Mucosa of descending colon (tissue), 3 donors: Measurements from ENCODE around the gene OGDHL. TPM values are rescaled to one million over a fixed set of nuclear protein-coding genes. Genes with fewer than 3 reads are reported as not detected.

Source experiments
- ATAC-seq: fragments of 200-7000 bp; cut with Tn5 transposase; one replicate; pipeline ENCODE4 v1.9.1; 2020; ENCODE audit warnings: mild to moderate bottlenecking, moderate library complexity
- DNase-seq, 3 donors: peaks; one replicate each; pipeline ENCODE4 v3.0.0-alpha.2; 2020
- H3K36me3 ChIP-seq: fragments of 200-600 bp; one replicate; pipeline ENCODE4 v1.8.0; 2021; ENCODE audit warnings: low read depth, mild to moderate bottlenecking
- H3K4me1 ChIP-seq: fragments of 200-600 bp; one replicate; pipeline ENCODE4 v1.8.0; 2021; ENCODE audit warnings: low read depth, mild to moderate bottlenecking
- H3K4me3 ChIP-seq: fragments of 200-600 bp; one replicate; pipeline ENCODE4 v1.8.0; 2021; ENCODE audit warnings: mild to moderate bottlenecking
- H3K9me3 ChIP-seq: fragments of 200-600 bp; one replicate; pipeline ENCODE4 v1.8.0; 2021; ENCODE audit warnings: mild to moderate bottlenecking
- intact Hi-C, 2 donors: fragments of 100-400 bp; cut with DNase I in 1 of 2; cut with micrococcal nuclease in 1 of 2; formaldehyde crosslinking; loops; one replicate each; pipeline versions ENCODE4 v1.11.0 to v1.11.1; 2022; cut with DNase I, micrococcal nuclease
- total RNA-seq, 3 donors: library from RNA; stranded (reverse); fragmentation: NEBNext Ultra II Directional in 2 of 3; extraction: Animal tissue kit (Norgen Biotek cat#: 25700) in 2 of 3; gene quantifications; one replicate each; pipeline versions ENCODE4 v1.2.1 to v1.2.4, GENCODE V29; 2021 to 2023
- TF ChIP-seq, protein P1 (sequence below): fragments of 200-600 bp; IDR thresholded peaks from one replicate; pipeline ENCODE4 v1.8.0; 2022; ENCODE audit warnings: antibody characterized with exemption, mild to moderate bottlenecking
- donor health status: DM: no; HTN: no; CAD: no; lungs with moderate emphysema.
- donor health status: DM: no; HTN: no; CAD: no.
- donor health status: DM: no; HTN: yes; CAD: no.

Gene OGDHL
- total RNA-seq, 3 donors from 2014 or later = 1.9 to 2.6 (median 2.5) TPM

DNA sequence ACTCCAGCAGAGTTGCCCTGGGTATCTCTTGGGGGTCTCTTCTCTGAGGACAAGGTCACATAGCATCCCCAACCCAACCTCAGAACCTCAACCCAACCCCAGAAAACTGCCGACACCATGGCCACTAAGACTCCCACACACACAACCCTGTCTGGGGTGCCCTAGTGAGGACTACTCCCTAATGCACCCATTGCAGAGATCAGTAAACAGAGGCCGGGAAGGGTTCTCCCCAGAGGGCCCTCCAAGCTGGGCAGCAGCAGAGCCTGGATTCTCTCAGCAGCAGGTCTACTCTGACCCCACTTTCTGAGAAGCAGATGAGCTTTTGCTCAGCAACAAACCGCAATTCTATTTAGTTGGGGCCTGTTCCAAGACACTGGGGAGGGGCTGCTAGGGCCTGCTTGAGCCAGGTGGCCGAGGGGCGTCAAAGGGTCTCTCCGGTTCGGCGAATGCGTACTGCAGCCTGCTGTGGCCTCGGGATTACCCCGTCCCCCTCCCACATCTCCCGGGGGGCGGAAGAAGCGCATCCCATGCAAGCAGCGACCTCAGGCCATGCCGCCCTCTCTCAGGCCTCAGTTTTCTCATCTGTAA is 828 bp downstream of the OGDHL start:
- ATAC-seq = no peak
- TF ChIP-seq, protein P1, sequence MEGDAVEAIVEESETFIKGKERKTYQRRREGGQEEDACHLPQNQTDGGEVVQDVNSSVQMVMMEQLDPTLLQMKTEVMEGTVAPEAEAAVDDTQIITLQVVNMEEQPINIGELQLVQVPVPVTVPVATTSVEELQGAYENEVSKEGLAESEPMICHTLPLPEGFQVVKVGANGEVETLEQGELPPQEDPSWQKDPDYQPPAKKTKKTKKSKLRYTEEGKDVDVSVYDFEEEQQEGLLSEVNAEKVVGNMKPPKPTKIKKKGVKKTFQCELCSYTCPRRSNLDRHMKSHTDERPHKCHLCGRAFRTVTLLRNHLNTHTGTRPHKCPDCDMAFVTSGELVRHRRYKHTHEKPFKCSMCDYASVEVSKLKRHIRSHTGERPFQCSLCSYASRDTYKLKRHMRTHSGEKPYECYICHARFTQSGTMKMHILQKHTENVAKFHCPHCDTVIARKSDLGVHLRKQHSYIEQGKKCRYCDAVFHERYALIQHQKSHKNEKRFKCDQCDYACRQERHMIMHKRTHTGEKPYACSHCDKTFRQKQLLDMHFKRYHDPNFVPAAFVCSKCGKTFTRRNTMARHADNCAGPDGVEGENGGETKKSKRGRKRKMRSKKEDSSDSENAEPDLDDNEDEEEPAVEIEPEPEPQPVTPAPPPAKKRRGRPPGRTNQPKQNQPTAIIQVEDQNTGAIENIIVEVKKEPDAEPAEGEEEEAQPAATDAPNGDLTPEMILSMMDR = no peak
- intact Hi-C loops = no loop called here
- H3K4me3 ChIP-seq = no peak overlapping the region
- H3K4me1 ChIP-seq = peaks cover 7% of the 10 kb centered on the region
- no peaks in the 10 kb centered on the region for H3K9me3 ChIP-seq
- H3K36me3 ChIP-seq = no peaks in the 10 kb centered on the region
- DNase-seq = no peak

DNA sequence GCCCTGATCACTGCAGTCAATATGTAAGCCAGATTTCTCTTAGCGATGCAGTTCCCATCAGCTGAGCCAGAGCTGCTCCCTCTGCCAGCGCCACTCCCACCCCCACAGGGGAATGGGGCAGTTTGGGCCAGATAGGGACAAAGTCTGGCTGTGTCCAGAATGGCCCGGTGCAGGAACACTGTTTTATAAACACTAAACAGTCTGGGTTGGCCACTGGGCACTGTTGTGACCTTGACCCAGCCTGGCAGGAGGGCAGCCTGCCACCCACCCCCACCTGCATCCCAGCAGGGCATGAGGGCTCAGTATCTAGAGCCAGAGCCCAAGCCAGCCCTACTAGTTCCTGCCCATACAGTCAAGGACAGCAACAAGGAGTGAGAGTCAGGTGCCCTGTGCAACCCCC is 1.3 kb downstream of the OGDHL start:
- H3K9me3 ChIP-seq = no peaks in the 10 kb centered on the region
- H3K4me1 ChIP-seq = peaks cover 7% of the 10 kb centered on the region
- H3K36me3 ChIP-seq = no peaks in the 10 kb centered on the region
- intact Hi-C loops = no loop called here
- DNase-seq (no peak), ATAC-seq (no peak)
- TF ChIP-seq, protein P1 = no peak
- no peak overlapping the region for H3K4me3 ChIP-seq

DNA sequence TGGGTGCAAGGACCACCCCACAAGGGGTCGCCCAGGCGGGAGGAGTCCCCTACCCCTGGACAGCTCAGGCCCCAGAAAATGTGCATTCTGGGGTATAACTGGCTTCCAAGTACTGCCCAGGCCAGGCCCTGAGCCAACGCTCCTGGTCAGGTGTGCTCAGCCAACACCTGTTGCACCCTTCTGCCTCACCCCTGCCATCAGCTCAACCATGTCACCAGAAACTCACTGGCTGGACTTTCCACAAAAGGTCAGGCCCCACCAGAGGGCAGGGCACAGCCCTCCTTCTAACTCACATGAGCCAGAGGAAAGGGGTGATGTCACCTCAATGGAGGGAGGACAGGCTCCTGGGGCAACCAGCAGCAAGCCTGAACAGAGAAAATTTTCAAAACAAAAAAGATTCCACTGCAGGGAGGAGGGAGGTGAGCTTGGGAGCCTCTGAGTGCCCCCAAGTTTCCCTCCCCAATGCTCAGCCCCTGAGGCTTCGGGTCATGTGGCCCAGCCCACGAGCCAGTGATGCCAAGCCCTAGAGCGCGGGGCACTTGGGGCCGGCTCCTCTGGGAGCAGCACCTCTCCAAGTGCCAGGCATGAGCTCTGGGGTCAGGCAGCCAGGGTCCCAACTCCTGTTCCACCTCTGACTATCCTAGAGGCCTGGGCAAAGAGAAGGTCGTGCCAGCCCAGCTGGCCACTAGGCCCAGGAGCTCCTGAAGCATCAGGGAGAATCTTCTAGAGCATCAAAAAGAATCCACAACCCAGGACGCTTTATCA is 2.2 kb downstream of the OGDHL start:
- no peak for ATAC-seq
- no peak for DNase-seq

DNA sequence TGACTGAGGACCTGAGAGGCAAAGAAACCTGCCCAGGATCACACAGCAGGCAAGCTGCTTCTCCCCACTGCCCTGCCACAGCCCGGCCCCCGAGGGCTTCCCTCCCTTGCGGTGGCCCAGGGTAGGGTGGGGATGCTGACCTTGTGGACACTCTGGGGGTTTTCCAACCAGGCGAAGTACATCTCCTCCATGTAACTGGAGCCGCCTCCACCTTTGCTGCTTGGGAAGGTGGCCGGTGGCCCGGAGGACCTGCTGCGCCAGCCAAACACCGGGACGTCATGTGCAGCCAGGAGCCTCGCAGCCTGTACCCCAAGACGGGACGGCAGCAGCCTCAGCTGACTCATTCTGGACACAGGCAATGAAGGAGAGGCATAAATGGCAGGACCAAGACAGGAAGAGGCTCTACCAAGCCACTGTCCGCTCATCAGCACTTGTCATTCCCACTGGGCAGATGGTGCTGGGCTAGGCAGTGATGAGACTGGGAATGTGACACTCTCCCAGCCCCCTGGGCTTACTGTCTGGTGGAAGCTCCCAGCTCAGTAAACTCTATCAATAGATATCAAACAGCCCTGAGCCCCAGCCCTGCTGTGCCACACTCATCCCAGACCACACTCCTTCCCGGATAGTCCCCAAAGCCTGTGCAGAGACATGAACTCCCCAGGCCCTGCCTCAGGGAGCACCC is 3.7 kb downstream of the OGDHL start:
- TF ChIP-seq, protein P1 = no peak
- DNase-seq = no peak
- no peak for ATAC-seq
- H3K4me3 ChIP-seq = no peak overlapping the region
- intact Hi-C loops = no loop called here
- H3K9me3 ChIP-seq = no peaks in the 10 kb centered on the region
- H3K4me1 ChIP-seq = peaks cover 7% of the 10 kb centered on the region
- H3K36me3 ChIP-seq = no peaks in the 10 kb centered on the region

More for the DNA sequence above, 2.2 kb downstream of the OGDHL start:
- H3K4me3 ChIP-seq = no peak overlapping the region
- no peaks in the 10 kb centered on the region for H3K36me3 ChIP-seq
- TF ChIP-seq, protein P1 = no peak
- peaks cover 7% of the 10 kb centered on the region for H3K4me1 ChIP-seq
- intact Hi-C loops = no loop called here
- no peaks in the 10 kb centered on the region for H3K9me3 ChIP-seq

DNA sequence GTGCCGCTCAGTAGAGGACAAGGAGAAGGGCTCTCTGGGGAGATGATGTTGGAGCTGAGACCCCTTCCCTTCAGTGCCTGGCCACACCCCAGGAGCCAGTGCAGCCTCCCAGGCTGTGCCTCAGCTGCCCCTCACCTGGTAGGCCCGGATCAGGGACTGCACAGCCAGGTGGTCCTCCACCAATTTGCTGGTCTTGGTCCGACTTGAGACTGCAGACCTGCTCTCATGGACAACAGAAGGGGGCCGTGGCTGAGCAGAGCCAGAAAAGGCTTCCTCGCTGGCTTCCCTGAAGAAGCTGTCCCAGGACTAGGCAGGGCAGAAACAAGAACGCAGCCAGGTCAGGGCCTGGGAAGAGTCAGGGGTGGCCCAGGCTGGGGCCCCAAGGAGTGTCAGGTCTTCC is 5.5 kb downstream of the OGDHL start:
- H3K4me3 ChIP-seq = no peak overlapping the region
- TF ChIP-seq, protein P1 = no peak
- ATAC-seq = no peak

More for the DNA sequence above, 5.5 kb downstream of the OGDHL start:
- intact Hi-C loops = no loop called here
- peaks cover 1% of the 10 kb centered on the region for H3K4me1 ChIP-seq
- DNase-seq = no peak
- no peaks in the 10 kb centered on the region for H3K9me3 ChIP-seq
- H3K36me3 ChIP-seq = no peaks in the 10 kb centered on the region
